HepG2 (cell line): Measurements from ENCODE around the gene RUNX2. TPM values are rescaled to one million over a fixed set of nuclear protein-coding genes. Genes with fewer than 3 reads are reported as not detected.

ENCODE experiments used
- ATAC-seq: fragments of 200-7000 bp; cut with Tn5 transposase; 3 replicates; pipeline ENCODE4 v1.9.1; 2020; ENCODE audit warnings: mild to moderate bottlenecking, moderate library complexity
- BruUV-seq: library from RNA; stranded (reverse); fragments of 400-500 nt; replicated peaks from 2 replicates; lab custom pipeline; 2021; lab: Mats Ljungman, UMichigan
- CTCF ChIA-PET: fragments of 300-600 bp; formaldehyde crosslinking; extraction: SDS; loops from one replicate; lab custom pipeline; 2021; ENCODE audit warnings: low total read pairs, inconsistent platforms, low intra/inter-chr PET ratio; lab: Yijun Ruan, JAX
- POLR2A ChIA-PET: fragments of 350-600 bp; sonication (Branson Sonifier 250); formaldehyde crosslinking; loops from one replicate; lab custom pipeline; 2020; ENCODE audit warnings: antibody characterized with exemption, inconsistent platforms; lab: Yijun Ruan, JAX
- DNase-seq: peaks from one replicate; pipeline ENCODE4 v3.0.0-alpha.2; 2015; ENCODE audit warnings: low spot score
- FAIRE-seq: peaks from 3 replicates; lab custom pipeline; 2011; peaks lifted over from hg19 to GRCh38; lab: Jason Lieb, UNC
- H2AFZ ChIP-seq: one replicate; pipeline ENCODE4 v1.6.1; 2011; ENCODE audit warnings: low read length, inconsistent platforms
- H3K27ac ChIP-seq: fragments of 300-600 bp; 3 replicates; pipeline ENCODE4 v1.8.0; 2011; ENCODE audit warnings: mixed run types, mild to moderate bottlenecking, mixed read lengths, low read length, inconsistent platforms; ENCODE audit not compliant: insufficient read depth; ENCODE audit errors: extremely low read length
- H3K27me3 ChIP-seq, 2 experiments: fragments of 200-600 bp in 1 of 2; 2 replicates in 1 of 2; 3 replicates in 1 of 2; pipeline versions ENCODE4 v1.6.0 to v1.8.0; 2011; ENCODE audit warnings: low read length in 2 of 2, mild to moderate bottlenecking in 2 of 2, moderate library complexity in 2 of 2, inconsistent platforms in 1 of 2; ENCODE audit not compliant: insufficient read depth in 2 of 2, control insufficient read depth in 1 of 2
- H3K36me3 ChIP-seq, 2 experiments: fragments of 200-600 bp in 1 of 2; replicated peaks in 1 of 2; 2 replicates in 1 of 2; 3 replicates in 1 of 2; pipeline versions ENCODE4 v1.5.1 to v1.8.0; 2011; ENCODE audit warnings: low read length in 2 of 2, inconsistent platforms in 1 of 2; ENCODE audit not compliant: insufficient read depth in 2 of 2, control insufficient read depth in 1 of 2
- H3K4me1 ChIP-seq: 2 replicates; pipeline ENCODE4 v1.5.1; 2012; ENCODE audit warnings: low read length, inconsistent platforms; ENCODE audit not compliant: insufficient read depth
- H3K4me2 ChIP-seq: 2 replicates; pipeline ENCODE4 v1.6.0; 2011; ENCODE audit warnings: low read depth, low read length, inconsistent platforms
- H3K4me3 ChIP-seq, 3 experiments: fragments of 200-600 bp in 1 of 3; sonication (generic), shearing (Covaris generic) in 1 of 3; replicated peaks in 1 of 3; 2 replicates each; pipeline ENCODE4 v1.5.1; 2011 to 2016; ENCODE audit warnings: low read length in 3 of 3, inconsistent platforms in 2 of 3, low read depth in 2 of 3, mild to moderate bottlenecking in 2 of 3, control low read depth in 1 of 3, mixed read lengths in 1 of 3; ENCODE audit not compliant: insufficient read depth in 1 of 3
- H3K79me2 ChIP-seq: one replicate; pipeline ENCODE4 v1.6.1; 2011; ENCODE audit warnings: low read length, inconsistent platforms; ENCODE audit not compliant: insufficient read depth
- H3K9ac ChIP-seq: 2 replicates; pipeline ENCODE4 v1.6.0; 2011; ENCODE audit warnings: mild to moderate bottlenecking, low read depth, low read length, inconsistent platforms; ENCODE audit not compliant: insufficient read depth
- H3K9me3 ChIP-seq: 2 replicates; pipeline ENCODE4 v1.5.1; 2012; ENCODE audit warnings: mild to moderate bottlenecking, low read length
- H4K20me1 ChIP-seq: 2 replicates; pipeline ENCODE4 v1.6.0; 2011; ENCODE audit warnings: inconsistent platforms, mild to moderate bottlenecking, low read length, moderate library complexity; ENCODE audit not compliant: insufficient read depth
- MAZ ChIP-seq, 2 experiments: sonication (generic) in 1 of 2; formaldehyde crosslinking in 1 of 2; IDR thresholded peaks; 2 replicates each; pipeline versions ENCODE4 v1.5.0 to v1.6.1; 2012 to 2020; ENCODE audit warnings: low read depth in 2 of 2, mild to moderate bottlenecking in 2 of 2, borderline replicate concordance in 1 of 2, improper control_type of control experiment in 1 of 2, low read length in 1 of 2, missing genetic modification reagents in 1 of 2, moderate library complexity in 1 of 2
- NKX3-1 ChIP-seq: sonication (generic); formaldehyde crosslinking; IDR thresholded peaks from 2 replicates; pipeline ENCODE4 v1.5.0; 2020; ENCODE audit warnings: missing genetic modification reagents
- RBFOX2 ChIP-seq: fragments of 200-400 bp; formaldehyde crosslinking; IDR thresholded peaks from 2 replicates; pipeline ENCODE4 v1.6.1; 2017; ENCODE audit warnings: low read depth, mild to moderate bottlenecking, low read length
- SRF ChIP-seq: IDR thresholded peaks from 2 replicates; pipeline ENCODE4 v1.6.1; 2011; ENCODE audit warnings: mild to moderate bottlenecking, low read depth, low read length, moderate library complexity
- ZBTB42 ChIP-seq: sonication (generic); formaldehyde crosslinking; IDR thresholded peaks from 2 replicates; pipeline ENCODE4 v1.5.0; 2020; ENCODE audit warnings: mild to moderate bottlenecking, missing genetic modification reagents
- ZNF235 ChIP-seq: sonication (generic); formaldehyde crosslinking; IDR thresholded peaks from 2 replicates; pipeline ENCODE4 v1.8.1; 2023; ENCODE audit warnings: mild to moderate bottlenecking, missing genetic modification reagents, borderline replicate concordance
- ZNF3 ChIP-seq: IDR thresholded peaks from 2 replicates; pipeline ENCODE4 v1.7.0; 2017; ENCODE audit warnings: inconsistent platforms
- WGBS: methylation state at CpG from one replicate; pipeline ENCODE4 v1.1.6; 2017; ENCODE audit warnings: low lambda C conversion rate; 5-methylcytosine and 5-hydroxymethylcytosine counted together
- in situ Hi-C: cut with HindIII; loops from 2 replicates; pipeline ENCODE4 v1.10.0; 2017; ENCODE audit warnings: low pct_unique_long_range_greater_than_20kb; ENCODE audit not compliant: extremely low pct_ligation_motif_present
- intact Hi-C: fragments of 100-400 bp; cut with micrococcal nuclease; formaldehyde crosslinking; loops from one replicate; pipeline ENCODE4 v1.10.0; 2022; ENCODE audit not compliant: unreplicated experiment
- polyA plus RNA-seq, 8 experiments: library from polyadenylated mRNA; depleted of rRNA in 3 of 8; stranded (reverse) in 7 of 8; unstranded in 1 of 8; fragments of >200 nt; fragmentation: Illumina TruSeq in 4 of 8; extraction: Trizol in 4 of 8; gene quantifications; 2 replicates each; pipeline versions ENCODE4 v1.2.1 to v1.2.3, GENCODE V29; 2011 to 2016; ENCODE audit warnings: low read depth in 4 of 8, missing spikeins in 1 of 8, mixed read lengths in 1 of 8; ENCODE audit not compliant: insufficient read depth in 1 of 8
- total RNA-seq, 5 experiments: library from RNA; depleted of rRNA; stranded (reverse); fragments of >200 nt; fragmentation: Illumina TruSeq; extraction: Trizol; gene quantifications; 2 replicates each; pipeline ENCODE4 v1.2.3, GENCODE V29; 2016; ENCODE audit warnings: low read depth in 1 of 5
- TF ChIP-seq, protein P1 (sequence below): sonication (generic); formaldehyde crosslinking; IDR thresholded peaks from 2 replicates; pipeline ENCODE4 v1.5.0; 2020; ENCODE audit warnings: missing genetic modification reagents

Gene RUNX2
- total and polyA plus RNA-seq, 2 of the 13 experiments (the other 11 are each of a cell fraction or from before 2014, with no cell fraction given) = not detected

DNA sequence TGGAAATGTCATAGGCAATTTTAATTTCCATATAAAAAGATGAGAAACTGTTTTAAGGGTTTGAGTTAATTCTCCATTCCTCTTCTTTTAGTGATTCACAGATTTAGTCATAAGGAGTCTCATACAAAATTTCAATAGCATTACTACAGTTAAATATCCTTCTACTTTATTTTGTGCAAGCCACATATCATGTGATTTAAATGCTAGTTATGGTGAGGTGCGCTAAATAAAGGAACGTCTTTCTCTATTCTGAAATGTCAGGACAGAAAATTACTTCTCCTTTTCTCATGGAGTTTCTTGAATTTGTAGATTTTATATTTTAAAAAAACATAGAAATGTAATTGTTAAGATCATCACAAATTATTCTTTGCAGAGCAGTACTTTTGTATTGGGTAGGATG is 99.6 kb downstream of the RUNX2 start (continued):
- TF ChIP-seq NKX3-1 (CRISPR knock-in tag) = no peak
- TF ChIP-seq, protein P1, sequence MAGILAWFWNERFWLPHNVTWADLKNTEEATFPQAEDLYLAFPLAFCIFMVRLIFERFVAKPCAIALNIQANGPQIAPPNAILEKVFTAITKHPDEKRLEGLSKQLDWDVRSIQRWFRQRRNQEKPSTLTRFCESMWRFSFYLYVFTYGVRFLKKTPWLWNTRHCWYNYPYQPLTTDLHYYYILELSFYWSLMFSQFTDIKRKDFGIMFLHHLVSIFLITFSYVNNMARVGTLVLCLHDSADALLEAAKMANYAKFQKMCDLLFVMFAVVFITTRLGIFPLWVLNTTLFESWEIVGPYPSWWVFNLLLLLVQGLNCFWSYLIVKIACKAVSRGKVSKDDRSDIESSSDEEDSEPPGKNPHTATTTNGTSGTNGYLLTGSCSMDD = no peak
- TF ChIP-seq ZNF235 (CRISPR knock-in tag) = no peak
- TF ChIP-seq RBFOX2 = no peak
- TF ChIP-seq SRF = no peak
- no peak for TF ChIP-seq ZBTB42 (CRISPR knock-in tag)

DNA sequence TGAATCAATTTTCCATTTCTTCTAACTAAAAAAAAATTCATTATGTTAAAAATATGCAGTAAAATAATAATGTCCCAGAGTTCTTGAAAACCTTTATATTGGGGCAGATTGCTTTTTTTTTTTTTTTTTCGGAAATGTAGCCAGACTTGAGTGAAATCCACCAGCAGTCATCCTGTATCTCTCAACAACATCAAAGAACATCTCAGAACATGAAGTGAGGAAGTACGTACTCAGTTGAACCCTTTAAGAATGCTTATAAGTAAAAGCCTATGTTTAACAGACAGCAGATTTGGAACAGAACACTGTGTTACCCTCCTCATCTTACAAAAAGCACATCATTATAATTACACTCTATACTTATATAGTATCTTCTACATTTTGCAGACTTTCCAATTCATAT is 100.6 kb downstream of the RUNX2 start:
- intact Hi-C loops (no loop called here), in situ Hi-C loops (no loop called here)
- Histone ChIP-seq H4K20me1 (no peaks in the 10 kb centered on the region), H3K4me1 (no peaks in the 10 kb centered on the region), H3K27me3 (peaks cover 0 to 9% of the 10 kb centered on the region in 2 experiments; a peak in 3 of 5 replicates), H3K9ac (no peak overlapping the region), H3K27ac (no peak overlapping the region), H3K4me2 (no peak overlapping the region), H2AFZ (no peak overlapping the region), H3K36me3 (no peaks in the 10 kb centered on the region), H3K4me3 (no peak overlapping the region), H3K79me2 (no peaks in the 10 kb centered on the region), H3K9me3 (no peaks in the 10 kb centered on the region)
- CTCF ChIA-PET = no interaction called here
- WGBS = 39% methylated on average over 2 of the region's 2 CpGs
- ATAC-seq (no peak), DNase-seq (no peak), FAIRE-seq (no peak)
- TF ChIP-seq ZNF3 (CRISPR knock-in tag) = no peak
- TF ChIP-seq MAZ (IDR thresholded peaks at IDR 0.05; ENCODE audit: borderline replicate concordance, low read depth, low read length) = no peak
- TF ChIP-seq MAZ (CRISPR knock-in tag; IDR thresholded peaks at IDR 0.05; ENCODE audit: low read depth) = no peak
- BruUV-seq = no TSS peak
- POLR2A ChIA-PET = no interaction called here
